Omental fat pad (tissue), 4 donors: Measurements from ENCODE around the gene SAPCD1. TPM values are rescaled to one million over a fixed set of nuclear protein-coding genes. Genes with fewer than 3 reads are reported as not detected.
A peak's percentile ranks its signal among the peaks of the same experiment; 100 is the strongest.
"Not testable (repeated sequence)": the region's sequence is repeated elsewhere in the genome, so short reads cannot be mapped to it uniquely, and the experiment has no call there.

Experiments
- ATAC-seq: fragments of 150-250 bp; one replicate; pipeline ENCODE4 v1.9.1; 2016; ENCODE audit warnings: mild to moderate bottlenecking, moderate library complexity; ENCODE audit not compliant: low FRiP score
- DNase-seq: peaks from one replicate; pipeline ENCODE4 v3.0.0-alpha.2; 2019; ENCODE audit warnings: low spot score
- CTCF ChIP-seq, 3 donors: fragments of 450-650 bp; IDR thresholded peaks; one replicate each; pipeline ENCODE4 v1.5.1; 2016 to 2017; ENCODE audit warnings: antibody characterized with exemption in 3 of 3, mild to moderate bottlenecking in 3 of 3, moderate library complexity in 2 of 3
- small RNA-seq: library from RNA; depleted of rRNA; stranded (forward); fragments of <200 nt; gene quantifications from one replicate; pipeline ENCODE3, GENCODE V24; 2016
- total RNA-seq, 4 donors: library from RNA; depleted of rRNA; stranded (reverse); fragments of >200 nt; gene quantifications; one replicate each; pipeline ENCODE4 v1.1.0, GENCODE V29; 2016

SAPCD1 gene
- total RNA-seq, 4 donors from 2014 or later = not detected

GRCh38 chr6:31805939-31806469, 43.5 kb downstream of the SAPCD1 start:
- peak; percentile 2 for ATAC-seq
- TF ChIP-seq CTCF (IDR thresholded peaks at IDR 0.05) = no peak
- no peak for DNase-seq

GRCh38 chr6:31806470-31807272, 44.2 kb downstream of the SAPCD1 start, which contains the start of gene LSM2:
LSM2 (minus strand) TSS chr6:31806966; CDS start chr6:31806757, 209 bp downstream.
- ATAC-seq (peak; percentile 93), DNase-seq (peak; percentile 89)
- TF ChIP-seq CTCF (IDR thresholded peaks at IDR 0.05) = peak in 1 of 3 donors; percentile 30

- DNase-seq, ATAC-seq: not testable (repeated sequence)
Observed at GRCh38 chr6:31808599-31808998, 46.1 kb downstream of the SAPCD1 start.

- ATAC-seq (no peak), DNase-seq (no peak)
- TF ChIP-seq CTCF (IDR thresholded peaks at IDR 0.05) = no peak
Observed at GRCh38 chr6:31811645-31812044, 49.2 kb downstream of the SAPCD1 start.

- DNase-seq (no peak), ATAC-seq (no peak)
- no peak for TF ChIP-seq CTCF (IDR thresholded peaks at IDR 0.05)
Observed at GRCh38 chr6:31813465-31813849, 51.0 kb downstream of the SAPCD1 start.

Small RNAs within 50 kb of the gene (small RNA-seq; reads per million reads assigned to genes)
- gene LY6G6D (not detected), gene MSH5-SAPCD1 (not detected), gene RF00019 (not detected), gene RNU6-850P (not detected), gene SAPCD1 (not detected)

Other genes with a start within 250 kb of the SAPCD1 start
- gene MCCD1, start 233.7 kb upstream of the SAPCD1 start, total RNA-seq = not detected
- gene DDX39B, start 220.7 kb upstream of the SAPCD1 start, total RNA-seq = 100 to 1,000 TPM; 244 to 322 (median 271) TPM
- gene ATP6V1G2, start 216.0 kb upstream of the SAPCD1 start, total RNA-seq = 1 to 10 TPM in 2 of 4 donors, under 1 TPM in 1, not detected in 1; 0.74 to 2.6 (median 2.4) TPM
- gene NFKBIL1, start 215.0 kb upstream of the SAPCD1 start, total RNA-seq = 10 to 100 TPM; 11.0 to 21.6 (median 16.3) TPM
- gene LTA, start 190.4 kb upstream of the SAPCD1 start, total RNA-seq = not detected
- 1 to 10 TPM in 1 of 4 donors, under 1 TPM in 2, not detected in 1; 0.65 to 1.5 (median 0.96) TPM for gene TNF, start 187.1 kb upstream of the SAPCD1 start, total RNA-seq
- 1 to 10 TPM in 3 of 4 donors, under 1 TPM in 1; 0.72 to 5.5 (median 1.9) TPM for gene LTB, start 180.2 kb upstream of the SAPCD1 start, total RNA-seq
- gene LST1, start 176.4 kb upstream of the SAPCD1 start, total RNA-seq = 10 to 100 TPM; 16.3 to 34.2 (median 19.2) TPM
- not detected for gene NCR3, start 169.7 kb upstream of the SAPCD1 start, total RNA-seq
- 10 to 100 TPM; 57.3 to 95.1 (median 81.8) TPM for gene AIF1, start 147.4 kb upstream of the SAPCD1 start, total RNA-seq
- 100 to 1,000 TPM in 1 of 4 donors, 10 to 100 TPM in 3; 44.8 to 111 (median 65.4) TPM for gene PRRC2A, start 141.9 kb upstream of the SAPCD1 start, total RNA-seq
- gene BAG6, start 110.0 kb upstream of the SAPCD1 start, total RNA-seq = 100 to 1,000 TPM; 137 to 231 (median 157) TPM
- gene APOM, start 106.8 kb upstream of the SAPCD1 start, total RNA-seq = 1 to 10 TPM; 2.4 to 5.0 (median 3.6) TPM
- gene C6orf47, start 101.9 kb upstream of the SAPCD1 start, total RNA-seq = 10 to 100 TPM; 16.8 to 24.7 (median 21.2) TPM
- 10 to 100 TPM in 3 of 4 donors, 1 to 10 TPM in 1; 7.1 to 23.6 (median 15.6) TPM for gene GPANK1, start 97.7 kb upstream of the SAPCD1 start, total RNA-seq
- gene CSNK2B, start 96.6 kb upstream of the SAPCD1 start, total RNA-seq = 100 to 1,000 TPM; 130 to 202 (median 184) TPM
- gene LY6G5B, start 92.7 kb upstream of the SAPCD1 start, total RNA-seq = 10 to 100 TPM in 3 of 4 donors, 1 to 10 TPM in 1; 7.4 to 16.9 (median 11.3) TPM
- gene LY6G5C, start 81.6 kb upstream of the SAPCD1 start, total RNA-seq = 1 to 10 TPM in 2 of 4 donors, under 1 TPM in 1, not detected in 1; 0.84 to 4.5 (median 1.3) TPM
- gene ABHD16A, start 59.3 kb upstream of the SAPCD1 start, total RNA-seq = 10 to 100 TPM; 41.8 to 62.8 (median 57.4) TPM
- gene LY6G6F, start 55.8 kb upstream of the SAPCD1 start, total RNA-seq = not detected
- not detected for gene LY6G6D, start 47.3 kb upstream of the SAPCD1 start, total RNA-seq
- gene LY6G6C, start 40.9 kb upstream of the SAPCD1 start, total RNA-seq = under 1 TPM in 1 of 4 donors, not detected in 3; 0.74 TPM
- gene MPIG6B, start 39.3 kb upstream of the SAPCD1 start, total RNA-seq = under 1 TPM in 1 of 4 donors, not detected in 3; 0.84 TPM
- 100 to 1,000 TPM; 103 to 148 (median 115) TPM for gene DDAH2, start 33.4 kb upstream of the SAPCD1 start, total RNA-seq
- 100 to 1,000 TPM; 244 to 443 (median 336) TPM for gene CLIC1, start 26.1 kb upstream of the SAPCD1 start, total RNA-seq
- gene MSH5, start 22.7 kb upstream of the SAPCD1 start, total RNA-seq = 10 to 100 TPM in 1 of 4 donors, 1 to 10 TPM in 3; 5.4 to 17.0 (median 7.3) TPM
- gene VWA7, start 14.7 kb downstream of the SAPCD1 start, total RNA-seq = 1 to 10 TPM in 1 of 4 donors, under 1 TPM in 2, not detected in 1; 0.36 to 1.6 (median 0.56) TPM
- gene VARS1, start 33.1 kb downstream of the SAPCD1 start, total RNA-seq = 10 to 100 TPM; 31.6 to 47.0 (median 34.6) TPM
- gene LSM2, start 44.3 kb downstream of the SAPCD1 start, total RNA-seq = 10 to 100 TPM; 19.8 to 35.1 (median 30.4) TPM
- 1 to 10 TPM in 3 of 4 donors, under 1 TPM in 1; 0.48 to 3.0 (median 1.9) TPM for gene HSPA1L, start 52.6 kb downstream of the SAPCD1 start, total RNA-seq
- 1,000 to 10,000 TPM in 1 of 4 donors, 100 to 1,000 TPM in 3; 155 to 1,684 (median 309) TPM for gene HSPA1A, start 52.9 kb downstream of the SAPCD1 start, total RNA-seq
- 1,000 to 10,000 TPM in 1 of 4 donors, 100 to 1,000 TPM in 3; 174 to 1,642 (median 258) TPM for gene HSPA1B, start 65.1 kb downstream of the SAPCD1 start, total RNA-seq
- 10 to 100 TPM; 44.1 to 63.8 (median 55.2) TPM for gene NEU1, start 100.2 kb downstream of the SAPCD1 start, total RNA-seq
- under 1 TPM in 3 of 4 donors, not detected in 1; 0.19 to 0.84 (median 0.38) TPM for gene SLC44A4, start 116.3 kb downstream of the SAPCD1 start, total RNA-seq
- 10 to 100 TPM; 17.4 to 25.9 (median 20.0) TPM for gene EHMT2, start 135.0 kb downstream of the SAPCD1 start, total RNA-seq
- gene ZBTB12, start 139.4 kb downstream of the SAPCD1 start, total RNA-seq = 1 to 10 TPM in 3 of 4 donors, under 1 TPM in 1; 0.48 to 1.9 (median 1.4) TPM
- gene C2, start 165.1 kb downstream of the SAPCD1 start, total RNA-seq = 10 to 100 TPM; 30.6 to 96.1 (median 46.0) TPM
- gene CFB, start 183.4 kb downstream of the SAPCD1 start, total RNA-seq = 1,000 to 10,000 TPM in 1 of 4 donors, 100 to 1,000 TPM in 2, 10 to 100 TPM in 1; 16.7 to 1,024 (median 264) TPM
- gene NELFE, start 196.3 kb downstream of the SAPCD1 start, total RNA-seq = 10 to 100 TPM; 67.0 to 94.0 (median 75.0) TPM
- gene SKIC2, start 196.5 kb downstream of the SAPCD1 start, total RNA-seq = 10 to 100 TPM; 31.3 to 50.8 (median 44.8) TPM
- gene DXO, start 209.5 kb downstream of the SAPCD1 start, total RNA-seq = 10 to 100 TPM; 15.6 to 19.9 (median 18.4) TPM
- gene C4A, start 219.4 kb downstream of the SAPCD1 start, total RNA-seq = 100 to 1,000 TPM in 3 of 4 donors, 10 to 100 TPM in 1; 16.6 to 652 (median 239) TPM